HG03442 (cell line): ENCODE results near the gene TMEM239.
"Not testable (repeated sequence)": the region's sequence is repeated elsewhere in the genome, so short reads cannot be mapped to it uniquely, and the experiment has no call there.

Experiments used
- ATAC-seq: cut with Tn5 transposase; IDR thresholded peaks from one replicate; pipeline ENCODE4 v1.9.1; 2021; ENCODE audit warnings: mild to moderate bottlenecking, moderate library complexity; ENCODE audit not compliant: unreplicated experiment

The TMEM239 gene

DNA sequence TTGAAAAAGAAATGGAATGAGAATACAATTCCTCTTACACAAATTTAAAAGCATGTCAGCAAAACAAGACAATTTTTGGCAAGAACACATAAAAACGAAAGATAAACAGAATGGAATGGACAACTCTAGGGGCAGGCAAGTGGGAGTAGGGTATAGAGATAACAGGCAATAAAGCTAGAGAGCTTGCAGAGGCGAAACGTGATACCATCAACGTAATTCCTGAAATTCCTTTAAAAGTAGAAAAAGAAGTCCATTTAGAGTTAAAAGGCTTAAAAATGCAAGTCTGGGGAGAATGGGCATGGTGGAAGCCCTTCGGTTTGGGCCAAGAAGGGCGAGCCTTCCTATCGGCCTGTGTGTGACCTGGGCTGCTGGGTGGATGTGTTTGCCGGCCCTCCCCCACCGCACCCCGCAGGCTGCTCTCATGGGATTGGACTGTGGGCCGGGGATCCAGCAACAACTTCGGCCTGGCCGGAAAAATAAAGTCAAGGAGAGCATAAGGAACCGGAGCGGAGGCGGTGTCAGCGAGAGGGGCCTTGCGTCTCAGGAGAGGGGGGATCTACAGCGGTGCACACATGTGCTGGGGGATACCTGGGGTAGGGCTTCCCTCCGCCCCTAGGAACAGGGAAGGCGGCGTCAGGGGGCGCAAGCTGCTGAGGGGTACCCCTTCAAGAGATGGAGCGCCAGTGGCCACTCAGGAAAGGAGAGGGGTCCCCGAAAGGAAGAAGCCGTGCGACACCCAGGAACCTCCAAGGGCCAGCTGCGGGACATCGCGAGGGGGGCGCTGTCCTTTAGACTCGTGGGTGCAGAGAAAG lies 4.1 kb downstream of the TMEM239 start:
- no peak for ATAC-seq

GRCh38 chr20:2820896-2821869 lies 5.0 kb downstream of the TMEM239 start:
- no peak for ATAC-seq

DNA sequence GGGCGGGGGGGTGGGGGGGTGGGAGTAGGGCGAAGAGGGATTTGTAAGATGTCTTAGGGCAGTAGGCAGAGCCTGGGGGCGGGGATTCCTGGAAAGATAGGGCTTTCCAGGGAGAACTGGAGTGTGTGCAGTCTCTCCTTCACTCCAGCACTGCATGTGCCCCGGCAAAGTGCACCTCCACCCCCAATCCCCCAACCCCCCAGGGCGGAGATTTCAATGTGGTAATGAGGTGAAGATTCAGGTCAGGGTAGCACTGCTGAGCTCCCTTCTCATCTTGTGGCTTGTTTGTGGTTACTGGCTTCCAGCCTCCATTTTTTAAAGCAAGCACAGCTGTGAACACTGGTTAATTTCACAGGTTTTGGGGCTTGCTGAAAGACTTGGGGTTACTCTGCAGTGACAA lies 5.9 kb downstream of the TMEM239 start:
- no peak for ATAC-seq

GRCh38 chr20:2825761-2826160 lies 9.6 kb downstream of the TMEM239 start:
- no peak for ATAC-seq

DNA sequence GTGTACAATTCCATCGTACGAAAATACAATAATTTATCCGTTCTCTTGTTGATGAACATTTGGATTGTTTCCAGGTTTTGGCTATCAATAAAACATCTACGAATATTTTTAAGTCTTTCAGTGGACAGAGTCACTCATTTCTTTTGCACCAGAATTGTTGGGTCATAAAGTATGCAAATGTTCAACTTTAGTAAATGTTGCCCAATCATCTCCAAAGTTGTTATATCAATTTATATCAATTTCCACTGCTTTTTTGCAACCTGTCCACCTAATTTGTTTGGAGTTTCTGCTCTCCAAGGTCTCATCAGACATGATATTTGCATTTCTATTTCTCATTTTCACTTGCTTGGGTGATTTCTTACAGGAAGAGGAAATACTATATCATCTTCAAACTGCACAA lies 10.5 kb downstream of the TMEM239 start:
- no peak for ATAC-seq

- no peak for ATAC-seq
Observed at GRCh38 chr20:2829376-2829775, 13.2 kb downstream of the TMEM239 start.

DNA sequence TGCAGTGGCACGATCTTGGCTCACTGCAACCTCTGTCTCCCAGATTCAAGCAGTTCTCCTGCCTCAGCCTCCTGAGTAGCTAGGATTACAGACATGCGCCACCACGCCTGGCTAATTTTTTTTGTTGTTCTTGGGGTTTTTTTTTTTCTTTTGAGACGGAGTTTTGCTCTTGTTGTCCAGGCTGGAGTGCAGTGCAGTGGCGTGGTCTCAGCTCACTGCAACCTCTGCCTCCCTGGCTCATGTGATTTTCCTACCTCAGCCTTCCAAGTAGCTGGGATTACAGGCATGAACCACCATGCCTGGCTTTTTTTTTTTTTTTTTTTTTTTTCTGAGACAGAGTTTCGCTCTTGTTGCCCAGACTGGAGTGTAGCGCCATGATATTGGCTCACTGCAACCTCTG lies 15.0 kb downstream of the TMEM239 start:
- not testable (repeated sequence) for ATAC-seq

- no peak for ATAC-seq
Observed at GRCh38 chr20:2833761-2834160, 17.6 kb downstream of the TMEM239 start.

DNA sequence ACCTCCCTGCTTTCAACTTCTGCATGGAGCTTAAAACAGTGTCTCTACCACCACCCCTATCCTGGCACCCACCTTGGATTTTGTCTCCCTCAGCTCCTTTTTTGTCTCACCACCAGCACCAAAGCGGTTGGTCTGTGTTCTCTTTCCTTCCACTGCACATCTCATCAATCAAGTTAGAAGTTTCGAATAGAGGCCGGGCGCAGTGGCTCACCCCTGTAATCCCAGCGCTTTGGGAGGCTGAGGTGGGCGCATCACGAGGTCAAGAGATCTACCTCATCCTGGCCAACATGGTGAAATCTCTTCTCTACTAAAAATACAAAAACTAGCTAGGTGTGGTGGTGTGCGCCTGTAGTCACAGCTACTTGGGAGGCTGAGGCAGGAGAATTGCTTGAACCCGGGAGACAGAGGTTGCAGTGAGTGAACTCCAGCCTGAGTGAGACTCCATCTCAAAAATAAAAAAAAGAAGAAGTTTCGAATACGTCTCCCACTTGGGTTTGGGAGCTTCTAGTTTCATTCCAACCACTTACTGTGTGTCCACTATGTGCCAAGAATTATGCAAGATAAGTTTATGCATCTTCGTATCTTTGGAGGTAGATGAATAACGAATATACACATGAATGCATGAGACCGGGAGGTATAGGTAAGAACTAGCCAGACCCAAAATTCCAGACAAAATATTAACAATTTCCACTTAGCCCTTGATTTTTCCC lies 18.4 kb downstream of the TMEM239 start:
- no peak for ATAC-seq

DNA sequence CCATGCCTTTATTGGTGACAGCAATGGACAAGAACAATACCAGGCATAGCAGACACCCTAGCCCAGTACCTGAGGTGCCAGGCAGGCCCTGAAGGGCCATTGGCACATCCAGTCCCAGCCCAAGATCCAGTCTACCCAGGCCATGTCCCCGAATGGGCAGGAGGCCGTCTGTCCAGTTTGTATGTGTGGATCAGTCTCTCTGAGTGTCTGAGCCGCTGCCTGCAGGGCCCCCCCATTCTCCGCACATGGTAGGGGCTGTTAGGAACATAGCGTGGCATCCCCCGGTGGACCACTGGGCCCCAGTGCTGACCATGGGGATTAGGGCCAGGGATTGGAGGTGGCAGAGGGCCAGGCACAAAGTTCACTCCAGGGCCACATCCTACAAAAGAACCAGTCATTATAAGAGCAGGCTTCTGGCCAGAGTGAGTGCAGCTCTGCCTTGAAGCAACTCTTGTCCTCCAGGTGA lies 19.2 kb downstream of the TMEM239 start:
- no peak for ATAC-seq

- no peak for ATAC-seq
Observed at GRCh38 chr20:2836035-2836434, 19.9 kb downstream of the TMEM239 start.

GRCh38 chr20:2837221-2837960 lies 21.2 kb downstream of the TMEM239 start:
- ATAC-seq = no peak

DNA sequence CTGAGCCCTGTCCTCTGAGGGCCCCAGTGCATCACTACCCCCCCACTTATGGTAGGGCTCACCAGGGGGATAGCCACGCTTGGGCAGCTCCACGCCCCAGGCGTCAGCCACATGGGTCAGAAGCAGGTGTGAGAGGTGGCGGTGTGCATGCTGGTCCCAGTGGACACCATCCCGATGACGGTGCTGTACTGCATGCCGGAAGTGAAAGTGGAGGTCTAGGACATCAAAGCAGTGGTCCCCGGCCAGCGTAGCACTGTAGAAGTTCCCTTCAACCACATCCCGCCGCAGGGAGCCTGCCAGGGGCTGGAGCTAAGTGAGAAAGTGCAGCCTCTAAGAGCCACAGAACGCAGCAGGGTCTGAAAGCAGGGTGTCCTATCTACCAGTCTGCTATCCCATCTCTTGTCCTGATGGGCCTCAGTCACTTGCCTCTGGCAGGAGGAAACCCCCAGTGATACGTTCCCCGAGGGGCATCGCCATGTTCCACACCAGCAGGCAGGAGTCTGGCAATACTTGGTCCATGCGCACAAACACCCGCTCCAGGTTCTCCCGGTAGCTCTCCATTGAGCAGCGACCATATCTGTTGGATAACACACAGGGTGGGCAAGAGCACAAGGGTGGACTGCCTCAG lies 22.1 kb downstream of the TMEM239 start:
- no peak for ATAC-seq

GRCh38 chr20:2838847-2839671 lies 22.9 kb downstream of the TMEM239 start:
- ATAC-seq = no peak

DNA sequence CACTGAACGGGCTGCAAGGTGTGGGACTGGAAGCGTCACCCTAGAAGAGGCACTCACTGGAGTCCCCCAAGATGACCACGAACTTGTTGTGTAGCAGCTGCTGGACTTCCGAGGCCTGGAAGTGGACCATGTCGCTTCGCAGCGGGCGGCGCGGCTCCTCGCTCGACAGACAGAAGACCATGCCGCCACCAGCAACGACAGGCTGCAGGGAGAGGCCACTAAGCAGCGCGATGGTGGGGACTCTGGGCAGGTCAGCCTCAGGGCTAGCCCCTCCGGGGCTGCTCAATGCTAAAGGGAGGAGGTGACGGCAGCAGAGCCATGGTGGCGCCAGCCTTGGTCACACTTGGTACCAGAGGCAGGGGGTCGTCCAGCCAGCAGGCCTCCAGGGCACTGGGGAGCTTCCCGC lies 23.6 kb downstream of the TMEM239 start:
- ATAC-seq = no peak

GRCh38 chr20:2840138-2840966 lies 24.2 kb downstream of the TMEM239 start, which contains the start of the genes PCED1A and VPS16:
Gene PCED1A, minus strand, starts transcription at chr20:2840655. Its CDS starts 743 bp downstream, at chr20:2839912.
Gene VPS16, plus strand, starts transcription at chr20:2840745. Its CDS starts 30 bp downstream, at chr20:2840775.
- ATAC-seq = peak; percentile 95

DNA sequence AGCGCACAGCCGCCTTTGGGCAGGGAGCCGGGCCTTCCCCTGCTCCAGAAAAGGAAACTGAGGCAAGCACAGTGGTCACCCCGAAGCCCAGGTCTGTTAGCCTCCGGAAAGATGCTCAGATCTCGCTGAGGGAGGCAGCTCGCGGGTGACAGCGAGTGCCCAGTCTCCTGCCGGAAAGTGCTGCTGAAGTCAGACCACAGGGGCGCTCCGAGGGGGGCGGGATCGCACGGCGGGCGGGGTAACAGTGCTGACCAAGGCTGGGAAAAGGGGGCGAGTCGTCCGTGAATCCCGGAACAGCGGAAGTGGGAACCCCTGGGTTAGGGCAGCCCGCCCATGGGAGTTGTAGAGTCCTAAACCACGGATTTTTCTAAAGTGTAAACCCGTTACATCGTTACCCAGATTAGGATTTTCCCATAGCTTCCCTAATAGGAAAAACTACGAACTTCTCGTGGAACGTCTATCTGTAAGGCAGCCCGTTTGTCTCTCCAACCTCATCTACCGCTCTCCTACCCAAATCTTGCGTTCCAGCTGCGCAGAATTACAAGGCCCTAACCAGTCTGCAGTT lies 24.9 kb downstream of the TMEM239 start:
- ATAC-seq = peak; percentile 34

- no peak for ATAC-seq
Observed at GRCh38 chr20:2845607-2846006, 29.4 kb downstream of the TMEM239 start.
